ENCODE data around the gene GRAP.

Gene GRAP

GRCh38 chr17:19018600-19018950, 28.2 kb downstream of the GRAP start:
- no peak for DNase-seq (ENCODE audit: low read depth, low spot score)

- DNase-seq (ENCODE audit: low read depth, low spot score) = no peak
Measured at GRCh38 chr17:19017804-19018599, 28.8 kb downstream of the GRAP start.

GRCh38 chr17:19017401-19017800, 29.4 kb downstream of the GRAP start:
- DNase-seq (ENCODE audit: low read depth, low spot score) = no peak

GRCh38 chr17:19016881-19017280, 29.9 kb downstream of the GRAP start:
- DNase-seq (ENCODE audit: low read depth, low spot score) = no peak

GRCh38 chr17:19016297-19016696, 30.5 kb downstream of the GRAP start:
- no peak for DNase-seq (ENCODE audit: low read depth, low spot score)

- no peak for DNase-seq (ENCODE audit: low read depth, low spot score)
Measured at GRCh38 chr17:19015428-19015827, 31.3 kb downstream of the GRAP start.

- DNase-seq (ENCODE audit: low read depth, low spot score) = no peak
Measured at GRCh38 chr17:19014628-19015215, 32.0 kb downstream of the GRAP start.

GRCh38 chr17:19013806-19014627, 32.7 kb downstream of the GRAP start:
- DNase-seq (ENCODE audit: low read depth, low spot score) = no peak

- no peak for DNase-seq (ENCODE audit: low read depth, low spot score)
Measured at GRCh38 chr17:19013226-19013625, 33.5 kb downstream of the GRAP start.

GRCh38 chr17:19012171-19013080, 34.3 kb downstream of the GRAP start:
- no peak for DNase-seq (ENCODE audit: low read depth, low spot score)

- DNase-seq (ENCODE audit: low read depth, low spot score) = no peak
Measured at GRCh38 chr17:19011581-19011980, 35.2 kb downstream of the GRAP start.

- DNase-seq (ENCODE audit: low read depth, low spot score) = no peak
Measured at GRCh38 chr17:19010729-19011505, 35.8 kb downstream of the GRAP start.

GRCh38 chr17:19009970-19010369, 36.8 kb downstream of the GRAP start:
- no peak for DNase-seq (ENCODE audit: low read depth, low spot score)

GRCh38 chr17:19006698-19007097, 40.1 kb downstream of the GRAP start:
- DNase-seq (ENCODE audit: low read depth, low spot score) = no peak

- no peak for DNase-seq (ENCODE audit: low read depth, low spot score)
Measured at GRCh38 chr17:19005789-19006430, 40.8 kb downstream of the GRAP start.

GRCh38 chr17:19005137-19005773, 41.5 kb downstream of the GRAP start:
- DNase-seq (ENCODE audit: low read depth, low spot score) = no peak

GRCh38 chr17:19004421-19005136, 42.2 kb downstream of the GRAP start, which contains the start of gene FAM83G:
FAM83G (minus strand) TSS chr17:19004764; CDS start chr17:19004041, 723 bp downstream.
- peak; percentile 74 for DNase-seq (ENCODE audit: low read depth, low spot score)

- no peak for DNase-seq (ENCODE audit: low read depth, low spot score)
Measured at GRCh38 chr17:19003543-19004420, 43.0 kb downstream of the GRAP start.

All from activated CD4-positive, CD25-positive, alpha-beta regulatory T cell treated with anti-CD3 and anti-CD28 coated beads, Interleukin-2, amount 50 U/mL, for 16 hours (primary cell).